GM19025 (cell line): Measurements from ENCODE around the gene STARD8.

Experiments used
- ATAC-seq: cut with Tn5 transposase; IDR thresholded peaks from one replicate; pipeline ENCODE4 v1.9.1; 2021; ENCODE audit warnings: mild to moderate bottlenecking, low read depth, moderate library complexity; ENCODE audit not compliant: unreplicated experiment

STARD8 gene

GRCh38 chrX:68711845-68712244 is 64.4 kb downstream of the STARD8 start:
- no peak for ATAC-seq

GRCh38 chrX:68714856-68715255 is 67.4 kb downstream of the STARD8 start:
- no peak for ATAC-seq

GRCh38 chrX:68717196-68717595 is 69.7 kb downstream of the STARD8 start:
- no peak for ATAC-seq

- no peak for ATAC-seq
These were observed 70.4 kb downstream of the STARD8 start for GRCh38 chrX:68717663-68718442.

- no peak for ATAC-seq
These were observed 71.0 kb downstream of the STARD8 start for GRCh38 chrX:68718443-68718820.

GRCh38 chrX:68719181-68719903 is 71.9 kb downstream of the STARD8 start:
- no peak for ATAC-seq

GRCh38 chrX:68719904-68720614 is 72.6 kb downstream of the STARD8 start:
- ATAC-seq, result no peak

- no peak for ATAC-seq
These were observed 73.4 kb downstream of the STARD8 start for GRCh38 chrX:68720851-68721250.

- ATAC-seq, result no peak
These were observed 74.1 kb downstream of the STARD8 start for GRCh38 chrX:68721546-68721945.

- ATAC-seq, result no peak
These were observed 74.8 kb downstream of the STARD8 start for GRCh38 chrX:68721991-68722860.

GRCh38 chrX:68723491-68724155 is 76.2 kb downstream of the STARD8 start:
- ATAC-seq, result no peak

GRCh38 chrX:68724531-68725020 is 77.1 kb downstream of the STARD8 start:
- no peak for ATAC-seq

GRCh38 chrX:68725756-68726365 is 78.4 kb downstream of the STARD8 start:
- ATAC-seq, result no peak

GRCh38 chrX:68726366-68726765 is 78.9 kb downstream of the STARD8 start:
- no peak for ATAC-seq

- ATAC-seq, result no peak
These were observed 80.2 kb downstream of the STARD8 start for GRCh38 chrX:68727696-68728095.

- no peak for ATAC-seq
These were observed 80.7 kb downstream of the STARD8 start for GRCh38 chrX:68728186-68728585.

- no peak for ATAC-seq
These were observed 83.8 kb downstream of the STARD8 start for GRCh38 chrX:68731254-68731653.

- peak; percentile 67 for ATAC-seq
These were observed 85.5 kb downstream of the STARD8 start for GRCh38 chrX:68732906-68733493.

- ATAC-seq, result no peak
These were observed 87.8 kb downstream of the STARD8 start for GRCh38 chrX:68735266-68735665.
